Prostate gland (tissue), 2 donors: ENCODE measurements around the gene WDFY2. TPM values are rescaled to one million over a fixed set of nuclear protein-coding genes. Genes with fewer than 3 reads are reported as not detected.

Experiments used
- DNase-seq: peaks from one replicate; pipeline ENCODE4 v3.0.0-alpha.2; 2019; ENCODE audit warnings: low spot score
- H3K27ac ChIP-seq, 2 donors: fragments of 200-600 bp; sonication (generic); 2 replicates each; pipeline ENCODE4 v1.5.1; 2017 to 2019
- H3K27me3 ChIP-seq: fragments of 200-600 bp; sonication (generic); replicated peaks from 2 replicates; pipeline ENCODE4 v1.5.1; 2019; ENCODE audit not compliant: insufficient read depth
- H3K36me3 ChIP-seq, 2 donors: fragments of 200-600 bp; sonication (generic); 1 replicate in 1 of 2; 2 replicates in 1 of 2; pipeline versions ENCODE4 v1.5.1 to v1.8.1; 2017 to 2019
- H3K4me1 ChIP-seq: fragments of 200-600 bp; sonication (generic); replicated peaks from 2 replicates; pipeline ENCODE4 v1.5.1; 2019
- H3K4me3 ChIP-seq, 2 donors: fragments of 200-600 bp; sonication (generic); 2 replicates each; pipeline ENCODE4 v1.5.1; 2017 to 2019
- H3K9me3 ChIP-seq: fragments of 200-600 bp; sonication (generic); 2 replicates; pipeline ENCODE4 v1.5.1; 2017
- CTCF ChIP-seq, 4 experiments: fragments of 200-600 bp in 2 of 4; fragments of 450-650 bp in 2 of 4; sonication (generic) in 2 of 4; IDR thresholded peaks; 1 replicate in 3 of 4; 2 replicates in 1 of 4; pipeline ENCODE4 v1.5.1; 2016 to 2019; ENCODE audit warnings: antibody characterized with exemption in 4 of 4, mild to moderate bottlenecking in 2 of 4, moderate library complexity in 2 of 4
- POLR2A ChIP-seq: fragments of 450-650 bp; IDR thresholded peaks from one replicate; pipeline ENCODE4 v1.6.1; 2016; ENCODE audit warnings: antibody characterized with exemption, mild to moderate bottlenecking
- POLR2AphosphoS5 ChIP-seq: sonication (generic); formaldehyde crosslinking; IDR thresholded peaks from one replicate; pipeline ENCODE4 v1.6.1; 2017; ENCODE audit warnings: antibody characterized with exemption
- WGBS: methylation state at CpG from one replicate; pipeline ENCODE4 v1.1.5; 2018; 5-methylcytosine and 5-hydroxymethylcytosine counted together
- intact Hi-C: fragments of 100-400 bp; cut with DNase I; formaldehyde crosslinking; loops from one replicate; pipeline ENCODE4 v1.14.2; 2022
- total RNA-seq, 2 donors: library from RNA; depleted of rRNA; stranded (reverse); fragments of >200 nt; gene quantifications; one replicate each; pipeline ENCODE4 v1.1.0, GENCODE V29; 2016

WDFY2 gene
- total RNA-seq, 2 donors from 2014 or later = 7.9 to 23.2 TPM

GRCh38 chr13:51715613-51716012 lies 131.4 kb downstream of the WDFY2 start:
- Histone ChIP-seq H3K27me3 (no peaks in the 10 kb centered on the region), H3K36me3 (no peaks in the 10 kb centered on the region), H3K27ac (no peak overlapping the region), H3K4me1 (no peaks in the 10 kb centered on the region), H3K4me3 (no peak overlapping the region), H3K9me3 (no peaks in the 10 kb centered on the region)
- intact Hi-C loops = no loop called here
- 93% methylated on average over 3 of the region's 3 CpGs for WGBS
- no peak for DNase-seq
- no peak for TF ChIP-seq POLR2AphosphoS5
- no peak for TF ChIP-seq CTCF (IDR thresholded peaks at IDR 0.05)
- TF ChIP-seq POLR2A = no peak

- intact Hi-C loops = no loop called here
- 87% methylated on average over 1 of the region's 1 CpG for WGBS
- Histone ChIP-seq H3K36me3 (no peaks in the 10 kb centered on the region), H3K9me3 (no peaks in the 10 kb centered on the region), H3K27ac (no peak overlapping the region), H3K4me1 (no peaks in the 10 kb centered on the region), H3K4me3 (no peak overlapping the region), H3K27me3 (no peaks in the 10 kb centered on the region)
- DNase-seq = no peak
- TF ChIP-seq POLR2AphosphoS5 (no peak), CTCF (IDR thresholded peaks at IDR 0.05) (no peak)
Observed at GRCh38 chr13:51717786-51718398, 133.6 kb downstream of the WDFY2 start.

GRCh38 chr13:51719394-51719793 lies 135.1 kb downstream of the WDFY2 start:
- intact Hi-C loops = no loop called here
- Histone ChIP-seq H3K27ac (no peak overlapping the region), H3K36me3 (no peaks in the 10 kb centered on the region), H3K27me3 (no peaks in the 10 kb centered on the region), H3K4me3 (no peak overlapping the region), H3K9me3 (no peaks in the 10 kb centered on the region), H3K4me1 (no peaks in the 10 kb centered on the region)
- TF ChIP-seq POLR2AphosphoS5 (no peak), POLR2A (no peak), CTCF (IDR thresholded peaks at IDR 0.05) (no peak)
- DNase-seq = no peak
- WGBS = 94% methylated on average over 1 of the region's 1 CpG

- intact Hi-C loops = no loop called here
- no peak overlapping the region for H3K4me3 ChIP-seq
- no peak for DNase-seq
- no peaks in the 10 kb centered on the region for H3K36me3 ChIP-seq
- no peaks in the 10 kb centered on the region for H3K9me3 ChIP-seq
- WGBS = 58% methylated on average over 3 of the region's 3 CpGs
- no peak for TF ChIP-seq POLR2A
- TF ChIP-seq POLR2AphosphoS5 = no peak
- no peak for TF ChIP-seq CTCF (IDR thresholded peaks at IDR 0.05)
- H3K27ac ChIP-seq = no peak overlapping the region
- no peaks in the 10 kb centered on the region for H3K27me3 ChIP-seq
- H3K4me1 ChIP-seq = no peaks in the 10 kb centered on the region
Observed at GRCh38 chr13:51721496-51721895, 137.2 kb downstream of the WDFY2 start.

- intact Hi-C loops = no loop called here
- no peak overlapping the region for H3K27ac ChIP-seq
- no peaks in the 10 kb centered on the region for H3K4me1 ChIP-seq
- H3K27me3 ChIP-seq = no peaks in the 10 kb centered on the region
- 97% methylated on average over 6 of the region's 6 CpGs for WGBS
- no peak for DNase-seq
- no peak for TF ChIP-seq POLR2AphosphoS5
- no peak for TF ChIP-seq POLR2A
- no peak for TF ChIP-seq CTCF (IDR thresholded peaks at IDR 0.05)
- H3K9me3 ChIP-seq = no peaks in the 10 kb centered on the region
- H3K4me3 ChIP-seq = no peak overlapping the region
- H3K36me3 ChIP-seq = no peaks in the 10 kb centered on the region
Observed at GRCh38 chr13:51723529-51723928, 139.3 kb downstream of the WDFY2 start.
